ENCODE results near the gene TRIL. TPM values are rescaled to one million over a fixed set of nuclear protein-coding genes. Genes with fewer than 3 reads are reported as not detected.

Gene TRIL
- total RNA-seq, 1 experiment from 2014 or later: 0.47 TPM

GRCh38 chr7:28926871-28927597, 31.1 kb downstream of the TRIL start:
- intact Hi-C loops (cut with micrococcal nuclease; ENCODE audit: unreplicated experiment): loop anchor here (1.0 to 10.0 kb wide), 4 partner anchors 29 to 678 kb away; no protein-coding TSS in a partner anchor
- peak overlapping the region; percentile 78 for H3K4me3 Mint-ChIP-seq (ENCODE audit: low read depth, unreplicated experiment)
- H3K27ac Mint-ChIP-seq (ENCODE audit: unreplicated experiment): peak overlapping the region; percentile 7
- TF ChIP-seq CTCF (IDR thresholded peaks at IDR 0.05; ENCODE audit: unreplicated experiment): peak; percentile 81
- H3K4me1 Mint-ChIP-seq (ENCODE audit: low read depth, unreplicated experiment): peaks cover 27% of the 10 kb centered on the region
- peak; percentile 71 for DNase-seq
- H3K36me3 Mint-ChIP-seq (ENCODE audit: insufficient read depth, unreplicated experiment): peaks cover 6% of the 10 kb centered on the region
- no peaks in the 10 kb centered on the region for H3K27me3 Mint-ChIP-seq (ENCODE audit: unreplicated experiment)
- no TSS peak for BruUV-seq (replicated peaks)
- CTCF ChIA-PET: interaction anchor here (0.6 to 8.7 kb wide), 32 partner anchors 10 to 630 kb away, joined by 3 to 174 read pairs (median 5); no protein-coding TSS in a partner anchor
- no peaks in the 10 kb centered on the region for H3K9me3 Mint-ChIP-seq (ENCODE audit: low read depth, unreplicated experiment)

GRCh38 chr7:28922624-28923331, 35.4 kb downstream of the TRIL start:
- Mint-ChIP-seq H3K27ac (ENCODE audit: unreplicated experiment) (no peak overlapping the region), H3K36me3 (ENCODE audit: insufficient read depth, unreplicated experiment) (peaks cover 6% of the 10 kb centered on the region), H3K9me3 (ENCODE audit: low read depth, unreplicated experiment) (no peaks in the 10 kb centered on the region), H3K4me1 (ENCODE audit: low read depth, unreplicated experiment) (peaks cover 27% of the 10 kb centered on the region), H3K27me3 (ENCODE audit: unreplicated experiment) (no peaks in the 10 kb centered on the region), H3K4me3 (ENCODE audit: low read depth, unreplicated experiment) (no peak overlapping the region)
- intact Hi-C loops (cut with micrococcal nuclease; ENCODE audit: unreplicated experiment): loop anchor here (1.0 to 10.0 kb wide), 9 partner anchors 33 to 682 kb away; no protein-coding TSS in a partner anchor
- BruUV-seq (replicated peaks): no TSS peak
- CTCF ChIA-PET: interaction anchor here (0.5 to 8.7 kb wide), 26 partner anchors 10 to 861 kb away, joined by 3 to 174 read pairs (median 5); partner anchors contain the start of gene TRIL
- DNase-seq: peak; percentile 80
- TF ChIP-seq CTCF (IDR thresholded peaks at IDR 0.05; ENCODE audit: unreplicated experiment): peak; percentile 94

GRCh38 chr7:28921822-28922221, 36.3 kb downstream of the TRIL start:
- Mint-ChIP-seq H3K4me1 (ENCODE audit: low read depth, unreplicated experiment) (peaks cover 19% of the 10 kb centered on the region), H3K36me3 (ENCODE audit: insufficient read depth, unreplicated experiment) (peaks cover 4% of the 10 kb centered on the region), H3K9me3 (ENCODE audit: low read depth, unreplicated experiment) (no peaks in the 10 kb centered on the region), H3K27ac (ENCODE audit: unreplicated experiment) (no peak overlapping the region), H3K4me3 (ENCODE audit: low read depth, unreplicated experiment) (no peak overlapping the region), H3K27me3 (ENCODE audit: unreplicated experiment) (no peaks in the 10 kb centered on the region)
- peak; percentile 95 for TF ChIP-seq CTCF (IDR thresholded peaks at IDR 0.05; ENCODE audit: unreplicated experiment)
- CTCF ChIA-PET: interaction anchor here (0.6 to 8.7 kb wide), 42 partner anchors 9 to 1152 kb away, joined by 3 to 174 read pairs (median 4); no protein-coding TSS in a partner anchor
- intact Hi-C loops (cut with micrococcal nuclease; ENCODE audit: unreplicated experiment): loop anchor here (1.0 to 10.0 kb wide), 8 partner anchors 33 to 683 kb away; no protein-coding TSS in a partner anchor
- DNase-seq: peak; percentile 67
- no TSS peak for BruUV-seq (replicated peaks)

GRCh38 chr7:28920424-28920823, 37.7 kb downstream of the TRIL start:
- Mint-ChIP-seq H3K36me3 (ENCODE audit: insufficient read depth, unreplicated experiment) (no peaks in the 10 kb centered on the region), H3K27me3 (ENCODE audit: unreplicated experiment) (no peaks in the 10 kb centered on the region), H3K27ac (ENCODE audit: unreplicated experiment) (no peak overlapping the region), H3K9me3 (ENCODE audit: low read depth, unreplicated experiment) (no peaks in the 10 kb centered on the region), H3K4me1 (ENCODE audit: low read depth, unreplicated experiment) (peaks cover 13% of the 10 kb centered on the region), H3K4me3 (ENCODE audit: low read depth, unreplicated experiment) (no peak overlapping the region)
- intact Hi-C loops (cut with micrococcal nuclease; ENCODE audit: unreplicated experiment): loop anchor here (5.0 to 10.0 kb wide), 4 partner anchors 267 to 684 kb away; no protein-coding TSS in a partner anchor
- no TSS peak for BruUV-seq (replicated peaks)
- no peak for DNase-seq
- CTCF ChIA-PET: interaction anchor here (1.0 to 8.7 kb wide), 3 partner anchors 178 to 269 kb away, joined by 3 to 174 read pairs (median 3); no protein-coding TSS in a partner anchor
- TF ChIP-seq CTCF (IDR thresholded peaks at IDR 0.05; ENCODE audit: unreplicated experiment): no peak
